K562 (cell line): ENCODE results near the gene ATRNL1. TPM values are rescaled to one million over a fixed set of nuclear protein-coding genes. Genes with fewer than 3 reads are reported as not detected.

Experiments
- ATAC-seq: fragments of 200-7000 bp; cut with Tn5 transposase; 3 replicates; pipeline ENCODE4 v1.9.1; 2020; ENCODE audit warnings: moderate library complexity
- BruUV-seq: library from RNA; stranded (reverse); fragments of 400-500 nt; replicated peaks from 2 replicates; lab custom pipeline; 2021; lab: Mats Ljungman, UMichigan
- CTCF ChIA-PET: fragments of 300-600 bp; formaldehyde crosslinking; extraction: SDS; loops from one replicate; lab custom pipeline; 2021; ENCODE audit warnings: low intra/inter-chr PET ratio; lab: Yijun Ruan, JAX
- POLR2A ChIA-PET: fragments of 300-600, 350-650 bp; sonication (Branson Sonifier 250); formaldehyde crosslinking; extraction: SDS; loops from one replicate; lab custom pipeline; 2021; ENCODE audit warnings: antibody characterized with exemption, inconsistent platforms; lab: Yijun Ruan, JAX
- DNase-seq, 4 experiments: peaks; one replicate each; pipeline versions ENCODE4 v3.0.0 to v3.0.0-alpha.2; 2011 to 2018; ENCODE audit warnings: low spot score in 3 of 4, mixed read lengths in 3 of 4; ENCODE audit errors: extremely low read depth in 1 of 4
- FAIRE-seq: peaks from 2 replicates; lab custom pipeline; 2011; peaks lifted over from hg19 to GRCh38; lab: Jason Lieb, UNC
- H2AFZ ChIP-seq: 2 replicates; pipeline ENCODE4 v1.6.0; 2011; ENCODE audit warnings: low read depth, low read length, control low read depth, inconsistent platforms
- H3K27ac ChIP-seq: fragments of 200-600 bp; 3 replicates; pipeline ENCODE4 v1.8.0; 2011; ENCODE audit warnings: low read depth, mild to moderate bottlenecking, control low read depth, inconsistent platforms, low read length, moderate library complexity, mixed read lengths; ENCODE audit errors: extremely low read depth
- H3K27me3 ChIP-seq, 2 experiments: fragments of 300-600 bp in 1 of 2; 2 replicates in 1 of 2; 3 replicates in 1 of 2; pipeline versions ENCODE4 v1.6.0 to v1.8.0; 2011; ENCODE audit warnings: inconsistent platforms in 2 of 2, low read length in 2 of 2, mild to moderate bottlenecking in 1 of 2, mixed read lengths in 1 of 2, moderate library complexity in 1 of 2; ENCODE audit not compliant: control insufficient read depth in 2 of 2, insufficient read depth in 2 of 2
- H3K36me3 ChIP-seq: fragments of 300-600 bp; 3 replicates; pipeline ENCODE4 v1.8.0; 2011; ENCODE audit warnings: mild to moderate bottlenecking, low read length, inconsistent platforms; ENCODE audit not compliant: control insufficient read depth, insufficient read depth
- H3K4me1 ChIP-seq, 2 experiments: fragments of 200-600 bp in 1 of 2; replicated peaks in 1 of 2; 2 replicates in 1 of 2; 3 replicates in 1 of 2; pipeline versions ENCODE4 v1.5.1 to v1.8.0; 2011; ENCODE audit warnings: inconsistent platforms in 2 of 2, low read length in 2 of 2, mild to moderate bottlenecking in 1 of 2, mixed read lengths in 1 of 2, moderate library complexity in 1 of 2; ENCODE audit not compliant: control insufficient read depth in 2 of 2, insufficient read depth in 2 of 2
- H3K4me2 ChIP-seq: 2 replicates; pipeline ENCODE4 v1.6.1; 2011; ENCODE audit warnings: low read length, control low read depth, inconsistent platforms, mixed read lengths; ENCODE audit not compliant: insufficient read depth
- H3K4me3 ChIP-seq: fragments of 200-600 bp; sonication (generic), shearing (Covaris generic); 2 replicates; pipeline ENCODE4 v1.5.1; 2016; ENCODE audit warnings: control low read depth, inconsistent platforms
- H3K79me2 ChIP-seq: fragments of 200-600 bp; 3 replicates; pipeline ENCODE4 v1.8.0; 2011; ENCODE audit warnings: low read length, inconsistent platforms; ENCODE audit not compliant: control insufficient read depth, insufficient read depth
- H3K9ac ChIP-seq, 2 experiments: 2 replicates each; pipeline versions ENCODE4 v1.6.0 to v1.6.1; 2011; ENCODE audit warnings: low read depth in 2 of 2, low read length in 2 of 2, control low read depth in 1 of 2, inconsistent platforms in 1 of 2, mild to moderate bottlenecking in 1 of 2, mixed read lengths in 1 of 2; ENCODE audit not compliant: insufficient read depth in 1 of 2
- H3K9me1 ChIP-seq: one replicate; pipeline ENCODE4 v1.6.0; 2011; ENCODE audit warnings: inconsistent platforms, mild to moderate bottlenecking, low read length, moderate library complexity; ENCODE audit not compliant: control insufficient read depth, insufficient read depth
- H3K9me3 ChIP-seq: replicated peaks from 2 replicates; pipeline ENCODE4 v1.5.1; 2011; ENCODE audit warnings: low read depth, low read length, inconsistent platforms; ENCODE audit not compliant: control insufficient read depth, insufficient read depth
- H4K20me1 ChIP-seq: replicated peaks from 2 replicates; pipeline ENCODE4 v1.6.1; 2011; ENCODE audit warnings: low read length, inconsistent platforms, mixed read lengths; ENCODE audit not compliant: control insufficient read depth, insufficient read depth
- BDP1 ChIP-seq: IDR thresholded peaks from 3 replicates; pipeline ENCODE4 v1.6.1; 2011; ENCODE audit not compliant: insufficient read length, insufficient read depth
- CHD2 ChIP-seq: IDR thresholded peaks from 2 replicates; pipeline ENCODE4 v1.6.1; 2011; ENCODE audit warnings: low read depth, low read length
- CTBP1 ChIP-seq: fragments of 450-650 bp; IDR thresholded peaks from 2 replicates; pipeline ENCODE4 v1.6.1; 2016; ENCODE audit warnings: borderline replicate concordance
- NR3C1 ChIP-seq: sonication (generic); formaldehyde crosslinking; IDR thresholded peaks from 2 replicates; pipeline ENCODE4 v1.8.1; 2022; ENCODE audit warnings: missing genetic modification reagents
- SUPT5H ChIP-seq: fragments of 450-650 bp; IDR thresholded peaks from 2 replicates; pipeline ENCODE4 v1.6.1; 2016
- WGBS: fragments of 100-300 bp; shearing (Covaris generic); methylation state at CpG from one replicate; pipeline ENCODE4 v1.1.6; 2016; ENCODE audit warnings: low coverage, mixed read lengths; ENCODE audit not compliant: insufficient coverage; ENCODE audit errors: missing lambda C conversion rate; 5-methylcytosine and 5-hydroxymethylcytosine counted together
- in situ Hi-C: fragments of 300-500 bp; cut with MboI; formaldehyde crosslinking; loops from 4 replicates; pipeline ENCODE4 v1.15.0; 2018; ENCODE audit warnings: inconsistent platforms, mixed read lengths
- intact Hi-C: fragments of 100-400 bp; cut with micrococcal nuclease; formaldehyde crosslinking; loops from 2 replicates; pipeline ENCODE4 v1.14.2; 2022
- polyA plus RNA-seq, 8 experiments: library from polyadenylated mRNA; depleted of rRNA in 4 of 8; stranded (reverse) in 5 of 8; unstranded in 3 of 8; fragments of >200 nt; fragmentation: Nextera tagmentation in 2 of 8; fragmentation: Illumina TruSeq in 1 of 8; extraction: Ambion mirVana in 2 of 8; extraction: Trizol in 1 of 8; gene quantifications; 2 replicates each; pipeline versions ENCODE4 v1.2.1 to v1.2.3, GENCODE V29; 2011 to 2014; ENCODE audit warnings: inconsistent platforms in 1 of 8, missing spikeins in 1 of 8
- total RNA-seq, 7 experiments: library from RNA; depleted of rRNA in 6 of 7; stranded (reverse); fragments of >200 nt in 6 of 7; fragmentation: Illumina TruSeq in 2 of 7; extraction: Trizol in 2 of 7; gene quantifications; 2 replicates each; pipeline versions ENCODE4 v1.2.1 to v1.2.3, GENCODE V29; 2011 to 2021; ENCODE audit warnings: low replicate concordance in 1 of 7
- TF ChIP-seq, protein P1 (sequence below): fragments of 250-450 bp; sonication (Bioruptor Pico); IDR thresholded peaks from 2 replicates; pipeline ENCODE4 v1.5.0; 2020; ENCODE audit warnings: mild to moderate bottlenecking

ATRNL1 gene
- total and polyA plus RNA-seq, 9 of the 15 experiments (the other 6 are each of a cell fraction or from before 2014, with no cell fraction given): 0.18 TPM; not detected in 8

DNA sequence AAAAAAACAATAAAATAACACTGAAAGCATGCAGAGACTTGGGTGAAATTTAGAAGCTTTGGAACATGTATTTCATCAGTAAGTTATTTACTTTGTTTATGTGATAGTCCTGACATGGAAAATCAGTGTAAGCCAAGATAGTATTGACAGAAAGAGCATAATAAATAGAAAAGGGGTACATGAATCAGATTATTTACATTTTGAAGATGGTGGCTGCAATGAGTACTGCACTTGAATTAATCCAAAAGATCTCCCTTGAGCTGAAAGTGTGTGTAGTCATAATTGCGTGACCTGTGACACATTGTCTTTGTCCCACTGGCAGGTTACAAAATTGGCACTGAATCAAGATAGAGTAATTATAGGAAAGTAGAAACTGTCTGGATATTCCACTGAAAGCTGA lies 617.0 kb downstream of the ATRNL1 start:
- H3K27me3 ChIP-seq: no peaks in the 10 kb centered on the region
- DNase-seq: no peak
- TF ChIP-seq NR3C1 (CRISPR knock-in tag) (no peak), SUPT5H (no peak), BDP1 (no peak)
- TF ChIP-seq, all 486 proteins: peak for 0
- Histone ChIP-seq H3K9me1 (no peaks in the 10 kb centered on the region), H2AFZ (no peak overlapping the region), H3K4me1 (no peaks in the 10 kb centered on the region), H3K9ac (no peak overlapping the region), H4K20me1 (no peaks in the 10 kb centered on the region), H3K27ac (no peak overlapping the region), H3K79me2 (no peaks in the 10 kb centered on the region), H3K36me3 (no peaks in the 10 kb centered on the region), H3K4me2 (no peak overlapping the region), H3K9me3 (no peaks in the 10 kb centered on the region), H3K4me3 (no peak overlapping the region)
- 0% methylated on average over 1 of the region's 1 CpG for WGBS
- BruUV-seq: no TSS peak
- CTCF ChIA-PET: no interaction called here
- POLR2A ChIA-PET: no interaction called here
- in situ Hi-C loops (no loop called here), intact Hi-C loops (no loop called here)
- FAIRE-seq (no peak), ATAC-seq (no peak)

DNA sequence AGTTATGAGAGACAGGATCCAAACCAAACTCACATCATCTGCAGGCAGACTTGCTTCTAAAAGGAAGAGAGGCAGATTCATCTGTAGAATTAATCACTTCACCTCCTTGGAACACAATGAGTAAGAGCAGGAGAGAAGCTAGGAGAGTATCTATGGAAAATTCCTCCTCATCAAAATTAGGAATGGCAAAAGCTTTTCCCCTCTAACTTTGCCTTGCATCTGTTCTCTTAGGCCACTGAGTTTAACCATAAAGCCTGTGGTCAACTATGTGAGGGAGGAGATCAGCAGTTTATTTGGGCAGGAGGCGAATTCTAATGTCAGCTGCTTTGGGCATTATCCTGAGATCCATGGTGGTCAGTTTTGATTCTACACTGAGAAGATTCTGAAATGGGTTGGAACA lies 618.1 kb downstream of the ATRNL1 start:
- ChIA-PET POLR2A (no interaction called here), CTCF (no interaction called here)
- Histone ChIP-seq H3K4me2 (no peak overlapping the region), H3K4me3 (no peak overlapping the region), H3K9me1 (no peaks in the 10 kb centered on the region), H3K79me2 (no peaks in the 10 kb centered on the region), H3K4me1 (no peaks in the 10 kb centered on the region), H3K9me3 (no peaks in the 10 kb centered on the region), H3K27me3 (no peaks in the 10 kb centered on the region), H4K20me1 (no peaks in the 10 kb centered on the region), H3K27ac (no peak overlapping the region), H3K9ac (no peak overlapping the region), H2AFZ (no peak overlapping the region), H3K36me3 (no peaks in the 10 kb centered on the region)
- intact Hi-C loops (no loop called here), in situ Hi-C loops (no loop called here)
- DNase-seq (no peak), ATAC-seq (no peak), FAIRE-seq (no peak)
- TF ChIP-seq, protein P1, sequence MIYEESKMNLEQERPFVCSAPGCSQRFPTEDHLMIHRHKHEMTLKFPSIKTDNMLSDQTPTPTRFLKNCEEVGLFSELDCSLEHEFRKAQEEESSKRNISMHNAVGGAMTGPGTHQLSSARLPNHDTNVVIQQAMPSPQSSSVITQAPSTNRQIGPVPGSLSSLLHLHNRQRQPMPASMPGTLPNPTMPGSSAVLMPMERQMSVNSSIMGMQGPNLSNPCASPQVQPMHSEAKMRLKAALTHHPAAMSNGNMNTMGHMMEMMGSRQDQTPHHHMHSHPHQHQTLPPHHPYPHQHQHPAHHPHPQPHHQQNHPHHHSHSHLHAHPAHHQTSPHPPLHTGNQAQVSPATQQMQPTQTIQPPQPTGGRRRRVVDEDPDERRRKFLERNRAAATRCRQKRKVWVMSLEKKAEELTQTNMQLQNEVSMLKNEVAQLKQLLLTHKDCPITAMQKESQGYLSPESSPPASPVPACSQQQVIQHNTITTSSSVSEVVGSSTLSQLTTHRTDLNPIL (CRISPR knock-in tag): no peak
- TF ChIP-seq CTBP1 (no peak), CHD2 (no peak)
- BruUV-seq: no TSS peak
- 0% methylated on average over 1 of the region's 1 CpG for WGBS
